DMS 273 treated with DMSO at 0.1 percent for 48 hours (cell line): ENCODE measurements around the gene HOXA5.

Source experiments
- DNase-seq: peaks from one replicate; lab custom pipeline; 2025; lab: John Stamatoyannopoulos, UW

The HOXA5 gene

GRCh38 chr7:27148031-27148755, 4.7 kb upstream of the HOXA5 start:
- DNase-seq: no peak

GRCh38 chr7:27147199-27148030, 3.9 kb upstream of the HOXA5 start, which contains the start of gene HOXA6:
Gene HOXA6 (minus strand): TSS chr7:27147774. CDS start chr7:27147749, 25 bp downstream.
- DNase-seq: no peak

- no peak for DNase-seq
These were observed 3.2 kb upstream of the HOXA5 start for GRCh38 chr7:27146491-27147198.

GRCh38 chr7:27145914-27146412, 2.5 kb upstream of the HOXA5 start:
- no peak for DNase-seq

- no peak for DNase-seq
These were observed 1.9 kb upstream of the HOXA5 start for GRCh38 chr7:27145165-27145913.

- DNase-seq: no peak
These were observed 1.3 kb upstream of the HOXA5 start for GRCh38 chr7:27144781-27145164.

- no peak for DNase-seq
These were observed 684 bp upstream of the HOXA5 start for GRCh38 chr7:27143950-27144780.

- no peak for DNase-seq
These were observed 880 bp downstream of the HOXA5 start for GRCh38 chr7:27142580-27143022.

GRCh38 chr7:27141923-27142579, 1.4 kb downstream of the HOXA5 start:
- no peak for DNase-seq

- DNase-seq: no peak
These were observed 2.2 kb downstream of the HOXA5 start for GRCh38 chr7:27141137-27141922.

GRCh38 chr7:27140126-27140857, 3.2 kb downstream of the HOXA5 start:
- DNase-seq: no peak

GRCh38 chr7:27139334-27140125, 4.0 kb downstream of the HOXA5 start:
- no peak for DNase-seq

GRCh38 chr7:27138985-27139333, 4.5 kb downstream of the HOXA5 start:
- no peak for DNase-seq

GRCh38 chr7:27138472-27138871, 5.0 kb downstream of the HOXA5 start:
- DNase-seq: no peak

- DNase-seq: no peak
These were observed 5.7 kb downstream of the HOXA5 start for GRCh38 chr7:27137640-27138315.

GRCh38 chr7:27134392-27134791, 9.1 kb downstream of the HOXA5 start:
- DNase-seq: no peak
